ENCODE results near the gene DNLZ. TPM values are rescaled to one million over a fixed set of nuclear protein-coding genes. Genes with fewer than 3 reads are reported as not detected.

DNLZ gene
- total RNA-seq, 1 donor from 2014 or later, result 34.1 TPM

DNA sequence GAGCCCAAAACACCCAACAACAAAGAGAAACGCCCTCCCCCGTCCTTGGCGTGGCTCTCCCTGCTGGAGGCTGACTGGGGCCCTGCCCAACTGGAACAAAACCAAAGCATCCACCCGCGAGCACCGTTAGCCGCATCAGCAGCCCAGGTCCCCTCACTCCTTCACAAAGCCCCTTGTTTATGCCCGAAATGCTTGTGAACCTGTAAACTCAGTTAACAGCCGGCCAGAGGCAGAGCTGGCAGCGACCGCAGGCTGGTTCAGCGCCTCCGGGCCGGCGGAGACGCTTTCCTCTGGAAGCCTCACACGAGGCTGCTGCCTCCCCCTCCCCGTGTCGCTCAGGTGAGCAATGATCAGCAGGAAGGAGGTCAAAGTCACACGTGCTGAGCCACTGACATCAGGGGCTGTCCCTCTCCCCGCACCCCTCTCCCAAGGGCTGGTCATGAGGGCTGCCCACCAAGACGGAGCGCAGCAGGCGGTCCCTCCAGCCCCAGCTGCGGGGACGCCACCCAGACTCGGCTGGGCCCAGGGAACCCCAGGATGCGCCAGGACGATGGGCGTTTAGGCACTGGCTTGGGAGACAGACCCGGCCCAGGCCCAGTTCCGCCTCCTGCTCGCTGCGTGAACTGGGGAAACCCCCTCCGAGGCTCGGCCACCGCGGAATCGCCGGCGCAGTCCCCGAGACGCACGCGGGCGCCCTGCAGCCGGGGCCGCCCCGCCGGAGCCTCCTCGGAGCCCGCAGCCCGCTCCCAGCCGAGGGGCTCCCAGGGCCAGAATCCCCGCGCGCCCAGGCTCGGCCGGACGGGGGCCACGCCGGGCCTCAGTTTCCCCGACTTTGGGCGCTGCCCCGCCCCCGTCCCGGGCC is 35.9 kb upstream of the DNLZ start:
- intact Hi-C loops (cut with DNase I), result loop anchor here (1.0 to 2.0 kb wide), 3 partner anchors 36 to 87 kb away; partner anchors contain the start of gene DNLZ
- no peak for DNase-seq (ENCODE audit: low spot score)

DNA sequence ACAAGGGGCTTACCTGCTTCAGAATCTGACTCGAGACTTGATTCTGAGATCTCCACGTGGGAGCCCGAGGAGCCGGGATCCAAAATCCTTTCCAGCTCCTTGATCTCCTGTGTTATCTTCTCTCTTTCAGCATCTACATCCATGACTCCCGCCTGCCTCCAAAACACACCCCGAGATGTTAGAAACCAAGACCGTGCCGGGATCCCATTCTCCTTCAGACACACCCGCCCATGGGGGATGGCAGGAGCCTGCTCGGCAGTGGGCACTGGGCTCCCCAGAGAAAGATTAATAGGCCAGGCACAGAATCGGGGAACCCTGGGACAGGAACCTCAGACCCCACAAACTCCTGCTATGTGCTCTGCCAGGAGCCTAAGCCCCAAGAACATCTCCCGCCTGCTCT is 34.7 kb upstream of the DNLZ start:
- intact Hi-C loops (cut with DNase I), result no loop called here
- no peak for DNase-seq (ENCODE audit: low spot score)

DNA sequence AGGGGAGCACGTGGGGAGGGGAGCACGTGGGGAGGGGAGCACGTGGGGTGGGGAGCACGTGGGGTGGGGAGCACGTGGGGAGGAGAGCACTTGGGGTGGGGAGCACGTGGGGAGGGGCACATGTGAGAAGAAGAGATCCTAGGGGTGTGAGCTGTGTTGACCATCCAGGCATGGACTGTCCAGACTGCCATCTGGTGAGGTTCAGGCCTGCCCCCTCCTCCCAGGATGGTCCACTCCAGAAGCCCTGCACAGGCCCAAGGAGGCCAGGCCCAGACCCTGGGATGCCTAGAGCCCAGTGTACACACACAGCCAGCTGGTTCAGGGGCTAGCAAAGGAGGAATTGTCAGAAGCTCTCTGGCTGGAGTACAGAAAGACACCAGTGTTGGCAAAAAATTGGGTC is 34.1 kb upstream of the DNLZ start:
- DNase-seq (ENCODE audit: low spot score), result no peak
- intact Hi-C loops (cut with DNase I), result no loop called here

- no peak for DNase-seq (ENCODE audit: low spot score)
- intact Hi-C loops (cut with DNase I), result no loop called here
These were observed 32.6 kb upstream of the DNLZ start for GRCh38 chr9:136396219-136396515.

DNA sequence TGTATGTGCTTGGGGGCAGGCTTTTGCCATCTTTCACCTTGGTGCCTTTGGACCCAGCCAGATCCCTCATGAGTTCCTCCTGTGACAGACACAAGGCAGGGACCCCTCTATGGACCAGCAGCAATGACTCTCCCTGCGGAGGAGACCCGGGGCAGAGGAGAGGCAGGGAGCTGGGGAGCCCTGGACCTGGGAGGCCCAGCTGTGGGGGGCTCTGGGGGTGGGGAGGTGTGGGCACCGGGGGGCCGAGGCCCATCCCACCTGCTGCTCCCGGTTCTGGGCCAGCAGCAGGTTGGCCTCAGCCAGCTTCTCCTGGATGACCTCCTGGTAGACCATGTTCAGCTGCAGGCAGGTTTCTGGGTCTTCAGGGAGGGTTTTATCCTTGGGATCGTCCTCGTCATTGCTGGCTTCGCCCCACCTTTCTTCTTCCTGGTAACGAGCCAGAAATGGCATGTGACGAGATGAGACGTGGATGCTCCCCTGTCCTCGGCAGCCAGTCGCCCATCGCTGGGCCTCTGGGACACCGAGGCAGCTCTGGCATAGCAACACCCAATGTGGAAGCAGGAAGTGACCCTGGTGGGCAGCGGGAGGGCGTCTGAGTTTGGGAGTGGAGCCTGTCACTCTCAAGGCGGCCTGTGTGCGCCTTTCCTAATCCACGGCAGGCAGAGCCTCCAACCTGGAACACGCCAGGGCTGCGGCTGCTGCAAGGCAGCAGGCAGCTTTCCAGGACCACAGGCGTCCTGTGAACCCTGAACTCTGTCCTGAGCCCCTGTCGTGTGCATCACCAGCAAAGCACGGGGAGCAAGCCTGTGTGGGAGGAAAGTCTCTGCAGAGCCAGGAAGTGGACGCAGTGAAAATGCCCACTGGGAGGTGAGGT is 32.0 kb upstream of the DNLZ start:
- intact Hi-C loops (cut with DNase I), result no loop called here
- no peak for DNase-seq (ENCODE audit: low spot score)

GRCh38 chr9:136395020-136395340 is 31.4 kb upstream of the DNLZ start:
- DNase-seq (ENCODE audit: low spot score), result no peak
- intact Hi-C loops (cut with DNase I), result no loop called here

- intact Hi-C loops (cut with DNase I), result no loop called here
- DNase-seq (ENCODE audit: low spot score), result no peak
These were observed 30.9 kb upstream of the DNLZ start for GRCh38 chr9:136394312-136395019.

DNA sequence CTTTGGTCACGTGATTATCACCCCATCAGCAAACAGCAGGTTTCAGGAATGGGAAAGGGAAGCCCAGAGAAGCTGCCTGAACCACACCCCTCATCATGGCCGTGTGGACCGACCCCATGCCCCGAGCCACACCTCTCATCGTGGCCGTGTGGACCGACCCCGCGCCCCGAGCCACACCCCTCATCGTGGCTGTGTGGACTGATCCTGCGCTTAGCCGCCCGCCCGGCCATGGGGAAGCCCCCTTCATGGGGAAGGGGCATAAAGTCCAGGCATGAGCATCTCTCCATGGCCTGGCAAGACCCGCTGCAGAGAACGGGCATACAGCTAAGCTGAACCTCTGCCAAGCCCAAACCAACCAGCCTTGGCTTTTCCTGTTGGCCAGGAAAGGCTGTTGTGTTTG is 30.0 kb upstream of the DNLZ start:
- DNase-seq (ENCODE audit: low spot score), result no peak
- intact Hi-C loops (cut with DNase I), result no loop called here

GRCh38 chr9:136392538-136393449 is 29.2 kb upstream of the DNLZ start:
- intact Hi-C loops (cut with DNase I), result no loop called here
- DNase-seq (ENCODE audit: low spot score), result no peak

DNA sequence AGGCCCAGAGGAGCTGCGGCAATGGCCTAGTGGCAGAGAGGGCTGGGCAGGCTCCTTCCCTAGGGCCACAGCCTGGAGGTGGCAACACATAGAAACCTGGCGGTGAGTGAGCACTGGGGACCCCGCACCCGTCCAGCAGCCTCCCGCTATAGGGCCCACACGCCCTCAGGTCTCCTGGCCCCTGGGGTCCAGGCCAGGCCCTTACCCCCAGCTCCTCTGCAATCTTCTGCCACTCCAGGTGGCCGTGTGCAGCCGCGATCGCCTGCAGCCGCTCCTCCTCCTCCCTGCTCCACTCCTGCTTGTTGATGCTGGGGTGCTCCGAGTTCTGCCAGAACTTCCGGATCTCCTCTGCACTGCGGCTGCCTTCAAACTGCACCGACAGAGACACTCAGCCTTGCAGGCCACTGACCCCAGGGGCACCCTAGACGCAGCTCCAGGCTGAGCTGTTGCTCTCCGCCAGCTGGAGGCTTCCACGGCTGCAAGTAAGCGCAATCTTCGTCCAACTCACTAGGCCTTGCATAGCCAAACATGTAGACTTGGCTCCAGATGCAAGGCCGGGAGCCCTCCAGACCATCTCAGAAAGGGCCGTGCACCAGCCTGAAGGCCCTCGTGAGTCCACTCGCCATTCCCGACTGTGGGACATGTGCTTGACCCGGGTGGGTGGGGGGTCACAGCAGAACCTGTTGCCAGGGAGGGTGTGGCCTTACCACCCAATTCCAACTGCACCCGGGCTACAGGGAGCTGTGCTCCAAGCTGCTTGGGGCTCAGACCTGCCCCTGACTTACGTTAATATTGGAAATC is 28.4 kb upstream of the DNLZ start:
- intact Hi-C loops (cut with DNase I), result no loop called here
- no peak for DNase-seq (ENCODE audit: low spot score)

GRCh38 chr9:136389396-136389795 is 25.9 kb upstream of the DNLZ start:
- no peak for DNase-seq (ENCODE audit: low spot score)
- intact Hi-C loops (cut with DNase I), result no loop called here

- intact Hi-C loops (cut with DNase I), result no loop called here
- DNase-seq (ENCODE audit: low spot score), result no peak
These were observed 23.7 kb upstream of the DNLZ start for GRCh38 chr9:136387217-136387616.

DNA sequence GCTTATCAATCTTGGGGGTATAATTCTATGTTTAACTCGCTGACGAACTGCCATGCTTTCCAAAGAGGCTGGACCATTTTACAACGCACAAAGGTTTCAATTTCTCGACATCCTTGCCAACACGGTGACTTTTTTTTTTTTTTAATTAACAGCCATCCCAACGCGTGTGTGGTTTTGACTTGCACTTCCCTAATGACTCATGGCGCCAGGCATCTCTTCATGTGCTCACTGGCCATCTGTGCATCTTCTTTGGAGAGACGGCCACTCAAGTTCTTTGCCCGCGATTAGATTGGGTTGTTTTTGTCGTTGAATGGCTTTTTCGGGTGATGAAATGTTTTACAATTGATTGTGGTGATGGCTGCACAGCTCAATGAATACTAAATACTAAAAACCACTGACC is 22.5 kb upstream of the DNLZ start:
- DNase-seq (ENCODE audit: low spot score), result no peak
- intact Hi-C loops (cut with DNase I), result no loop called here

DNA sequence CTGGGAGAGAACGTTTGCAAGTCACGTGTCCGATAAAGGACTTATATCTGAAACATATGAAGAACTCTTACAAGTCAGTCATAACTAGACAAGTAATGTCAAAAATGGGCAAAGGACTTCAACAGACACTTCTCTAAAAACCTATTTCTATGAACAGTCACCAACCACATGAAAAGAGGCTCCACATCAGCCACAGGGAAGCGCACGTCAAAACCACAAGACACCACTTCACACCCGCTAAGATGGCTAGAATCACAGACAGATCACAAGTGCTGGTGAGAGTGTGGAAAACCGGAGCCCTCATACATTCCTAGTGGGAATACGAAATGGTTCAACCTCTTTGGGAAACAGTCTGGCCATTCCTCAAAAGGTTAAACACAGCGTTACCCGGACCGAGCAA is 21.5 kb upstream of the DNLZ start:
- intact Hi-C loops (cut with DNase I), result no loop called here
- DNase-seq (ENCODE audit: low spot score), result no peak

- no peak for DNase-seq (ENCODE audit: low spot score)
- intact Hi-C loops (cut with DNase I), result no loop called here
These were observed 19.9 kb upstream of the DNLZ start for GRCh38 chr9:136383436-136383835.

GRCh38 chr9:136381966-136382513 is 18.5 kb upstream of the DNLZ start:
- no peak for DNase-seq (ENCODE audit: low spot score)
- intact Hi-C loops (cut with DNase I), result no loop called here

DNA sequence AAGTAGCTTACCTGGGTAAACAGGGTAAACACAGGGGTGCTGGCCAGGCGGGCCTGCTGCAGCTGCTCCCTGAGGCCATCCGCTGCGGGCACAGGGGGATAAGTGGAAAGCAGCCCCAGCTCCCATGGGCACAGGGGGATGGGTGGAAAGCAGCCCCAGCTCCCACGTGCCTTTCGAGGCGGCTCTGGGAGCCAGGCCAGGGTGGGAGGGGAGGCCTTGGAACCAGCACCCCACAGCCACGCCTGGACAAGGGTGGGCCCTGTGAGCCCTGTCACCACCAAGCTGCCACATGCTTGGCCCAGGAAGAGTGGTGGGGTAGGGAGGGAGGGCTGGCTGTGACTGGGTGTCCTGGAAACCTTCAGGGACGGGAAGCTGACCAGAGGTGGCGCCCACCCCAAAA is 17.8 kb upstream of the DNLZ start:
- DNase-seq (ENCODE audit: low spot score), result no peak
- intact Hi-C loops (cut with DNase I), result no loop called here

- intact Hi-C loops (cut with DNase I), result no loop called here
- DNase-seq (ENCODE audit: low spot score), result no peak
These were observed 16.8 kb upstream of the DNLZ start for GRCh38 chr9:136380381-136380780.
